ENCODE results near the gene TMEM272.
A peak's percentile ranks its signal among the peaks of the same experiment; 100 is the strongest.

TMEM272 gene

DNA sequence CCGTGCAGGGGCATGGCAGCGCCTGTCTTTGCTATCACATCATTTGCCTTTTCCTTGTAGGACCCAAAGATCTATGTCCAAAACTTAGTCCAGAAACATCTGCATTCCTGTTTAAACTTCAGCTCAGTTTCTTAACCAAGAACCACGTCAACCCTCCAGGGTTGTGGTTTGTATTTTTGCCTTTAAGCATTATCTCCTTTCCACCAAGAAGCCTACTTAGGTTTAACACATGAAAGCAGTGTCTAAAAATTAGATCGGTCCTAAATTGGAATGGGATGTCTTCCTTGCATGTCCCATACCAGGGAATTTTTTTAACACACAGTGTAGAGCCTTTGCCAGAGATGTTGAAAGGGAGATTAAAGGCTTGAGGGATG, 79.8 kb downstream of the TMEM272 start:
- Histone ChIP-seq H3K4me2 (ENCODE audit: insufficient read depth, low read length) (no peak overlapping the region), H2AFZ (ENCODE audit: low read depth, low read length) (no peak overlapping the region)

GRCh38 chr13:51764184-51765141, 80.5 kb downstream of the TMEM272 start:
- no peak overlapping the region for H3K27ac ChIP-seq (ENCODE audit: low read length)

More for the DNA sequence above, 79.8 kb downstream of the TMEM272 start:
- H3K9me3 ChIP-seq (ENCODE audit: insufficient read depth, low read length, severe bottlenecking), result no peaks in the 10 kb centered on the region
- H3K4me3 ChIP-seq (ENCODE audit: low read depth in 1 of 2, low read length in 2 of 2), result no peak overlapping the region
- no peaks in the 10 kb centered on the region for H3K79me2 ChIP-seq (ENCODE audit: insufficient read depth, low read length)
- no peak for TF ChIP-seq CTCF (IDR thresholded peaks at IDR 0.05; ENCODE audit: borderline replicate concordance, extremely low read depth, low read length, poor library complexity, severe bottlenecking)
- no peak for TF ChIP-seq EZH2 (IDR thresholded peaks at IDR 0.05; ENCODE audit: borderline replicate concordance, low read depth, low read length, severe bottlenecking)
- ATAC-seq (ENCODE audit: insufficient read depth, low read depth), result peak; percentile 7; the same call in 1 of the 3 replicates
- peaks cover 6% of the 10 kb centered on the region; the same call in 1 of the 2 replicates for H3K36me3 ChIP-seq (ENCODE audit: insufficient read depth, low read length)
- H3K4me1 ChIP-seq (ENCODE audit: insufficient read depth, low read length), result no peaks in the 10 kb centered on the region
- DNase-seq, result no peak
- no peak overlapping the region for H3K27ac ChIP-seq (ENCODE audit: low read length)
- H4K20me1 ChIP-seq (ENCODE audit: insufficient read depth, low read length), result no peaks in the 10 kb centered on the region
- no peak overlapping the region for H3K9ac ChIP-seq (ENCODE audit: low read depth, low read length)
- no peaks in the 10 kb centered on the region for H3K27me3 ChIP-seq (ENCODE audit: insufficient read depth, low read length, poor library complexity)

GRCh38 chr13:51763486-51763885, 81.5 kb downstream of the TMEM272 start:
- Histone ChIP-seq H3K4me1 (ENCODE audit: insufficient read depth, low read length) (no peaks in the 10 kb centered on the region), H2AFZ (ENCODE audit: low read depth, low read length) (no peak overlapping the region), H4K20me1 (ENCODE audit: insufficient read depth, low read length) (no peaks in the 10 kb centered on the region), H3K79me2 (ENCODE audit: insufficient read depth, low read length) (no peaks in the 10 kb centered on the region), H3K36me3 (ENCODE audit: insufficient read depth, low read length) (peaks cover 8% of the 10 kb centered on the region; the same call in 1 of the 2 replicates), H3K27me3 (ENCODE audit: insufficient read depth, low read length, poor library complexity) (no peaks in the 10 kb centered on the region), H3K9me3 (ENCODE audit: insufficient read depth, low read length, severe bottlenecking) (no peaks in the 10 kb centered on the region), H3K4me2 (ENCODE audit: insufficient read depth, low read length) (no peak overlapping the region), H3K9ac (ENCODE audit: low read depth, low read length) (no peak overlapping the region), H3K4me3 (ENCODE audit: low read depth in 1 of 2, low read length in 2 of 2) (no peak overlapping the region), H3K27ac (ENCODE audit: low read length) (no peak overlapping the region)
- no peak for TF ChIP-seq CTCF (IDR thresholded peaks at IDR 0.05; ENCODE audit: borderline replicate concordance, extremely low read depth, low read length, poor library complexity, severe bottlenecking)
- no peak for TF ChIP-seq EZH2 (IDR thresholded peaks at IDR 0.05; ENCODE audit: borderline replicate concordance, low read depth, low read length, severe bottlenecking)
- no peak for ATAC-seq (ENCODE audit: insufficient read depth, low read depth)
- DNase-seq, result no peak

More at GRCh38 chr13:51764184-51765141, 80.5 kb downstream of the TMEM272 start:
- Histone ChIP-seq H3K9me3 (ENCODE audit: insufficient read depth, low read length, severe bottlenecking) (no peaks in the 10 kb centered on the region), H2AFZ (ENCODE audit: low read depth, low read length) (no peak overlapping the region), H3K36me3 (ENCODE audit: insufficient read depth, low read length) (peaks cover 6% of the 10 kb centered on the region; the same call in 1 of the 2 replicates), H3K9ac (ENCODE audit: low read depth, low read length) (no peak overlapping the region), H4K20me1 (ENCODE audit: insufficient read depth, low read length) (no peaks in the 10 kb centered on the region), H3K4me2 (ENCODE audit: insufficient read depth, low read length) (no peak overlapping the region), H3K4me1 (ENCODE audit: insufficient read depth, low read length) (no peaks in the 10 kb centered on the region), H3K4me3 (ENCODE audit: low read depth in 1 of 2, low read length in 2 of 2) (no peak overlapping the region), H3K27me3 (ENCODE audit: insufficient read depth, low read length, poor library complexity) (no peaks in the 10 kb centered on the region), H3K79me2 (ENCODE audit: insufficient read depth, low read length) (no peaks in the 10 kb centered on the region)
- TF ChIP-seq CTCF (IDR thresholded peaks at IDR 0.05; ENCODE audit: borderline replicate concordance, extremely low read depth, low read length, poor library complexity, severe bottlenecking), result no peak
- TF ChIP-seq EZH2 (IDR thresholded peaks at IDR 0.05; ENCODE audit: borderline replicate concordance, low read depth, low read length, severe bottlenecking), result no peak
- peak; percentile 56 for ATAC-seq (ENCODE audit: insufficient read depth, low read depth)
- peak; percentile 16 for DNase-seq
